Spinal cord (tissue), 10 donors: ENCODE data around the gene FBXW8. TPM values are rescaled to one million over a fixed set of nuclear protein-coding genes. Genes with fewer than 3 reads are reported as not detected.
"Not testable (repeated sequence)": the region's sequence is repeated elsewhere in the genome, so short reads cannot be mapped to it uniquely, and the experiment has no call there.

ENCODE experiments used
- DNase-seq, 6 donors: peaks; one replicate each; pipeline versions ENCODE4 v3.0.0 to v3.0.0-alpha.2; 2013 to 2015; ENCODE audit warnings: low spot score in 6 of 6, low read depth in 4 of 6
- H3K27ac ChIP-seq: one replicate; pipeline ENCODE4 v1.5.1; 2013; ENCODE audit warnings: low read depth, low read length, control low read depth
- H3K27me3 ChIP-seq: one replicate; pipeline ENCODE4 v1.6.1; 2013; ENCODE audit warnings: low read length; ENCODE audit not compliant: control insufficient read depth, insufficient read depth
- H3K36me3 ChIP-seq: one replicate; pipeline ENCODE4 v1.6.1; 2013; ENCODE audit warnings: low read length; ENCODE audit not compliant: control insufficient read depth, insufficient read depth
- H3K4me1 ChIP-seq: one replicate; pipeline ENCODE4 v1.6.1; 2013; ENCODE audit warnings: low read length; ENCODE audit not compliant: control insufficient read depth, insufficient read depth
- H3K4me3 ChIP-seq: one replicate; pipeline ENCODE4 v1.5.1; 2013; ENCODE audit warnings: low read depth, low read length, control low read depth
- H3K9me3 ChIP-seq: one replicate; pipeline ENCODE4 v1.6.1; 2013; ENCODE audit warnings: low read length; ENCODE audit not compliant: control insufficient read depth, insufficient read depth
- WGBS: methylation state at CpG from one replicate; pipeline ENCODE4 v1.1.5; 2013; ENCODE audit warnings: missing lambda C conversion rate; ENCODE audit not compliant: insufficient coverage; 5-methylcytosine and 5-hydroxymethylcytosine counted together
- polyA plus RNA-seq, 2 donors: library from polyadenylated mRNA; unstranded; fragments of 120-200 nt; gene quantifications; one replicate each; pipeline ENCODE4 v1.2.1, GENCODE V29; 2013; ENCODE audit not compliant: insufficient read length in 2 of 2
- total RNA-seq, 2 donors: library from RNA; depleted of rRNA in 1 of 2; stranded (reverse); fragments of 120-200 nt in 1 of 2; fragments of >200 nt in 1 of 2; gene quantifications; one replicate each; pipeline versions ENCODE4 v1.2.3 to v1.2.4, GENCODE V29; 2013 to 2014
- donor health status: healthy.

The FBXW8 gene
- total and polyA plus RNA-seq, 4 donors = 9.3 to 18.2 (median 17.3) TPM

- Histone ChIP-seq H3K9me3 (no peaks in the 10 kb centered on the region), H3K27ac (no peak overlapping the region), H3K36me3 (no peaks in the 10 kb centered on the region), H3K4me3 (no peak overlapping the region), H3K4me1 (peaks cover 3% of the 10 kb centered on the region), H3K27me3 (no peaks in the 10 kb centered on the region)
- 79% methylated on average over 18 of the region's 18 CpGs for WGBS
- DNase-seq = no peak
Measured at GRCh38 chr12:117053597-117054201, 142.9 kb downstream of the FBXW8 start.

DNA sequence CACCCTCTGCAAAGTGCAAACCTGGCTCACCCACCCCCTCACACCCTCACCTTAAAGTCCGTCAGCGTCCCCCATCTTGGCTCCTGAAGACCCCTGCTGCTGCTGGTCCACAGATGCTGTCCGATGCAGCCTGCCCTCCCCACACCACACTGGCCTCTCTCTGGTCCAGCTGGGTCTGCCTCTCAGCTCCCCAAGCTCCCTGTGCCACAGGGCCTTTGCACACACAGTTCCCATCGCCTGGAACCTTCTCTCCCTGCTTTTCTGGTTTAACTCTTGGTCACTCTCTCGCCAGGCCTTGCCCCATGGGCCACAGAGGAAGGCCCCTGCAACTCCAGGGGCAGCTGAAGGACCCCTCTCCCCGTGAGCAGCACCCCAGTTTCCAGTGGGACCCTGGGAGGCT, 143.5 kb downstream of the FBXW8 start:
- Histone ChIP-seq H3K36me3 (no peaks in the 10 kb centered on the region), H3K27me3 (no peaks in the 10 kb centered on the region), H3K4me3 (no peak overlapping the region), H3K9me3 (no peaks in the 10 kb centered on the region), H3K4me1 (peaks cover 6% of the 10 kb centered on the region), H3K27ac (no peak overlapping the region)
- WGBS = 86% methylated on average over 5 of the region's 6 CpGs
- no peak for DNase-seq

- not testable (repeated sequence) for H3K27me3 ChIP-seq, H3K4me3 ChIP-seq, H3K36me3 ChIP-seq, DNase-seq, H3K27ac ChIP-seq, H3K9me3 ChIP-seq
- H3K4me1 ChIP-seq = peaks cover 29% of the 10 kb centered on the region
- 89% methylated on average over 5 of the region's 8 CpGs for WGBS
Measured at GRCh38 chr12:117057626-117058025, 146.9 kb downstream of the FBXW8 start.

DNA sequence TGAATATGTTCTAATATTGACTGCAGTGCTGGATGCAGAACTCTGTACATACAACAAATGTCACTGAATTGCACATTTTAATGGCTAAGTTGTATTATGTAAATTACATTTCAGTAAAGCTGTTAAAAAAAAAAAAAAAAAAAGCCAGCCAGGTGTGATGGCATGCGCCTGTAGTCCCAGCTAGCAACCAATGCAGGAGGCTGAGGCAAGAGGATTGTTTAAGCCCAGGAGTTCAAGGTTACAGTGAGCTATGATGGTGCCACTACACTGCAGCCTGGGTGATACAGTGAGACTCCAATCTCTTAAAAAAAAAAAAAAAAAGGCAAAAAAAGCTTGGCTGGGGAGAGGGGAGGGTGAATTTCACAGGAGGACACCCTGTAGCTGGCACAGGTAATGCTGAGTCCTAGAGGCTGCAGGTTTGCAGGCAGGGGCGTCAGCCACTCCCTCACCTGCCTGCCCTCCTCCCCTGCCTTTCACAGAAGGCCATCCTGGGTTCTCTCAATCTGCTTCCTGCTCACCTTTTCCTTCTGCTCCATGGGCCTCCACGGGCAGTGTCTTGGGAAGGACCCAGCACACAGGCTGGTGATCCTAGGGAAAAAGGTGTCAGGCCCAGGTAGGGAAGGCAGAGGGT, 147.8 kb downstream of the FBXW8 start:
- Histone ChIP-seq H3K4me3 (no peak overlapping the region), H3K27me3 (no peaks in the 10 kb centered on the region), H3K4me1 (peaks cover 38% of the 10 kb centered on the region), H3K27ac (no peak overlapping the region), H3K9me3 (no peaks in the 10 kb centered on the region), H3K36me3 (no peaks in the 10 kb centered on the region)
- WGBS = 85% methylated on average over 2 of the region's 3 CpGs
- no peak for DNase-seq

DNA sequence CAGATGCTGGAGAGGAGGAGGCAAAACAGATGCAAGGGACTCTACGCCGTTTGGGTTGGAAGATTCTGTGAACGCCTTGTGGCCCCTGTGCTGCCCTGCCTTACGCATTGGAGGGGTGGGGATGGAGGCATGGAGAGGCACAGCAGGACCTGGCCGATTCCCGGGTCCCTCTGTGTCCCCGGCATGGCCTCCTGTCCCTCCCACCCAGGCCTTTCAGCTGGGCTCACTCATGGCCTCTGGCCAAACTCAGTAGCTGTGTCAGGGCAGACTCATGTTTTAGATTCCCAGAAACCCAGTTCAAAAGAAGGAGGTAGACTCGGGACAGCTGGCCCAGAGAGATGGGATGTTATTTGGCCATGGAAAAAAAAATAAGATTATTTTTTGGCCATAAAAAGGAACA, 148.4 kb downstream of the FBXW8 start:
- H3K27me3 ChIP-seq = no peaks in the 10 kb centered on the region
- no peaks in the 10 kb centered on the region for H3K9me3 ChIP-seq
- H3K36me3 ChIP-seq = no peaks in the 10 kb centered on the region
- no peak overlapping the region for H3K27ac ChIP-seq
- H3K4me1 ChIP-seq = peaks cover 40% of the 10 kb centered on the region
- WGBS = 44% methylated on average over 8 of the region's 8 CpGs
- DNase-seq = peak in 2 of 6 donors; percentile 33 to 42
- H3K4me3 ChIP-seq = no peak overlapping the region

DNA sequence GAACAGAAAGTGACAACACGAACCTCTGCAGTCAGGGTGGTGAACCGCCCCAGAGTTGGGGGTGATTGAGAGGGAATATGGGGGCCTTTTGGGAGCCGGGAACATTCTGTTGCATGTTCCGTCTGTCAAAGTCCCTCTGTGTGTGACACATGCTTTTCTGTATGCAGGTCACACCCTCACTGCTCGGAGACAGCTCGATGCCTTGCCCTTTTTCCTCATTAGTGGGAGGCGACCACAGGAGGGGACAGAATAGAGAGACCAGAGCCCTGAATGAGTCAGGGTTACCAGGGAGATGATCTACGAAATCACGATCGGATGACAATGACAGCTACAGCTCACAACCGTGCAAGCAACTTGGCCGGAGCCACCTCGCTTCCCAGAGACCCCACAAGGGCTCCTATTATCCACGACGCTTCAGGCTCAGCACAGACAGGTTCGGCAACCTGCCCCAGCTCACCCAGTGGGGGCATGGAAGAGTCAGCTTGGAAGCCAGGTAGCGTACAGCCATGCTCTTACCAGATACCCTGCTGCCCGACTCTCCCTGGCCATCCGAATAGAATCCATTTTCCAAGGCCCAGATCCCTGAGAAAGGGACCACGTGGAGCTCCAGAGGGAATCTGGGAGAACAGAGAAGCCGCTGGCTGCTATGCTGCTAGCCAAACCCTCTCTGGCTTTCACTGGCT, 149.6 kb downstream of the FBXW8 start:
- Histone ChIP-seq H3K4me3 (no peak overlapping the region), H3K4me1 (peaks cover 40% of the 10 kb centered on the region), H3K9me3 (no peaks in the 10 kb centered on the region), H3K27ac (no peak overlapping the region), H3K36me3 (no peaks in the 10 kb centered on the region), H3K27me3 (no peaks in the 10 kb centered on the region)
- 16% methylated on average over 19 of the region's 21 CpGs for WGBS
- DNase-seq = peak in 5 of 6 donors; percentile 31 to 84 (median 48)

DNA sequence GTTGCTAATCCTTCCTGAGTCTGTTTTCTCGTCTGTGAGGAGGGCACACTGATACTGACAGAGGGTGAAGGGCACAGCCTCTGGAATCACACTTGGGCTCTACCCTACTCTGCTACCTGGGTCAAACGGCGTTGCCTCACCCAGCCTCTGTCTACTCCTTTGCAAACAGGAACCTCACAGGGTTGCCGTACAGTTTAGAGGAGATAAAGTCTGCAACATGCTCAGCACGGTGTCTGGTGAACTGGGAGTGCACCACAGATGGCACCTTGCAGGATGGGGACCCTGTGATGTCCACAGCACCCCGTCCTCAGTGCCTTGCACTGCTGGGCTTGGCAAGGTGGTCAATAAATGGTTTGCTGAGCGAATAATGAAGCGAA, 150.2 kb downstream of the FBXW8 start:
- H3K9me3 ChIP-seq = no peaks in the 10 kb centered on the region
- peaks cover 40% of the 10 kb centered on the region for H3K4me1 ChIP-seq
- DNase-seq = no peak
- H3K27me3 ChIP-seq = no peaks in the 10 kb centered on the region
- no peak overlapping the region for H3K4me3 ChIP-seq
- 69% methylated on average over 8 of the region's 8 CpGs for WGBS
- no peaks in the 10 kb centered on the region for H3K36me3 ChIP-seq
- H3K27ac ChIP-seq = no peak overlapping the region

- Histone ChIP-seq H3K27me3 (no peaks in the 10 kb centered on the region), H3K36me3 (no peaks in the 10 kb centered on the region), H3K4me3 (no peak overlapping the region), H3K4me1 (peaks cover 40% of the 10 kb centered on the region), H3K9me3 (no peaks in the 10 kb centered on the region), H3K27ac (no peak overlapping the region)
- WGBS = 82% methylated on average over 1 of the region's 4 CpGs
- no peak for DNase-seq
Measured at GRCh38 chr12:117061555-117062079, 150.9 kb downstream of the FBXW8 start.

GRCh38 chr12:117063162-117063911, 152.6 kb downstream of the FBXW8 start:
- no peak for DNase-seq
- H3K9me3 ChIP-seq = no peaks in the 10 kb centered on the region
- 77% methylated on average over 12 of the region's 16 CpGs for WGBS
- peaks cover 40% of the 10 kb centered on the region for H3K4me1 ChIP-seq
- no peak overlapping the region for H3K27ac ChIP-seq
- no peaks in the 10 kb centered on the region for H3K27me3 ChIP-seq
- no peak overlapping the region for H3K4me3 ChIP-seq
- H3K36me3 ChIP-seq = no peaks in the 10 kb centered on the region
